Motor neuron (in vitro differentiated cells): Measurements from ENCODE around the gene CCDC12. TPM values are rescaled to one million over a fixed set of nuclear protein-coding genes. Genes with fewer than 3 reads are reported as not detected.
"Not testable (repeated sequence)": the region's sequence is repeated elsewhere in the genome, so short reads cannot be mapped to it uniquely, and the experiment has no call there.

ENCODE experiments used
- ATAC-seq, 8 experiments: fragments of 200-7000 bp; cut with Tn5 transposase; replicated peaks in 6 of 8; 2 replicates each; pipeline ENCODE4 v1.8.0; 2021; ENCODE audit warnings: mild to moderate bottlenecking in 8 of 8, moderate library complexity in 8 of 8
- H3K27ac ChIP-seq, 2 donors: fragments of 250-450 bp; sonication (Bioruptor Pico); 2 replicates each; pipeline ENCODE4 v1.9.0; 2021; ENCODE audit warnings: antibody characterized with exemption in 2 of 2, mild to moderate bottlenecking in 2 of 2, moderate library complexity in 1 of 2
- H3K4me1 ChIP-seq, 2 donors: fragments of 250-450 bp; sonication (Bioruptor Pico); replicated peaks in 1 of 2; 2 replicates each; pipeline ENCODE4 v1.6.1; 2021; ENCODE audit warnings: antibody characterized with exemption in 2 of 2, mild to moderate bottlenecking in 2 of 2, moderate library complexity in 1 of 2
- H3K4me3 ChIP-seq, 5 donors: fragments of 250-450 bp; sonication (Bioruptor Pico); 2 replicates each; pipeline ENCODE4 v1.9.0; 2021; ENCODE audit warnings: antibody characterized with exemption in 5 of 5, mild to moderate bottlenecking in 5 of 5, moderate library complexity in 4 of 5
- WGBS, 10 experiments: fragments of 450-650 bp; shearing (Covaris generic); methylation state at CpG; one replicate each; pipeline ENCODE4 v1.0.0; 2022; 5-methylcytosine and 5-hydroxymethylcytosine counted together
- in situ Hi-C, 9 experiments: fragments of 400-800 bp; cut with MboI; loops; one replicate each; pipeline ENCODE4 v1.15.0; 2021; ENCODE audit warnings: low sequenced_read_pairs in 9 of 9, low pct_unique_long_range_greater_than_20kb in 2 of 9; ENCODE audit not compliant: unreplicated experiment in 9 of 9
- total RNA-seq, 8 experiments: library from RNA; unstranded; fragments of 300-600 nt; gene quantifications; 2 replicates each; pipeline versions ENCODE4 v1.2.3 to v1.2.4, GENCODE V29; 2022

Gene CCDC12
- total RNA-seq, 8 experiments from 2014 or later, result 47.1 to 65.4 (median 53.0) TPM

GRCh38 chr3:46910914-46911313 lies 65.6 kb downstream of the CCDC12 start:
- WGBS, 10 experiments, result 60 to 100% (median 91%) methylated on average over 1 to 10 of the region's 10 CpGs
- not testable (repeated sequence) for H3K4me3 ChIP-seq, ATAC-seq, H3K27ac ChIP-seq, H3K4me1 ChIP-seq
- in situ Hi-C loops, result loop anchor here in 2 of 9 experiments (25.0 kb wide), 2 partner anchors 199 to 424 kb away; partner anchors contain the start of genes PRSS50 (in 2 of the 2), TMIE (in 2 of the 2) and RTP3 (in 1 of the 2)

- Histone ChIP-seq H3K4me1 (peaks cover 0 to 2% of the 10 kb centered on the region in 2 donors), H3K4me3 (no peak overlapping the region), H3K27ac (no peak overlapping the region)
- WGBS, 10 experiments, result 67 to 90% (median 80%) methylated on average over 1 to 2 of the region's 6 CpGs; no CpG with 5 or more reads in 6 of the 10 experiments
- in situ Hi-C loops, result loop anchor here in 2 of 9 experiments (25.0 kb wide), 2 partner anchors 198 to 423 kb away; partner anchors contain the start of genes PRSS50 (in 2 of the 2), TMIE (in 2 of the 2) and RTP3 (in 1 of the 2)
- no peak for ATAC-seq
Measured at GRCh38 chr3:46910166-46910760, 66.3 kb downstream of the CCDC12 start.

DNA sequence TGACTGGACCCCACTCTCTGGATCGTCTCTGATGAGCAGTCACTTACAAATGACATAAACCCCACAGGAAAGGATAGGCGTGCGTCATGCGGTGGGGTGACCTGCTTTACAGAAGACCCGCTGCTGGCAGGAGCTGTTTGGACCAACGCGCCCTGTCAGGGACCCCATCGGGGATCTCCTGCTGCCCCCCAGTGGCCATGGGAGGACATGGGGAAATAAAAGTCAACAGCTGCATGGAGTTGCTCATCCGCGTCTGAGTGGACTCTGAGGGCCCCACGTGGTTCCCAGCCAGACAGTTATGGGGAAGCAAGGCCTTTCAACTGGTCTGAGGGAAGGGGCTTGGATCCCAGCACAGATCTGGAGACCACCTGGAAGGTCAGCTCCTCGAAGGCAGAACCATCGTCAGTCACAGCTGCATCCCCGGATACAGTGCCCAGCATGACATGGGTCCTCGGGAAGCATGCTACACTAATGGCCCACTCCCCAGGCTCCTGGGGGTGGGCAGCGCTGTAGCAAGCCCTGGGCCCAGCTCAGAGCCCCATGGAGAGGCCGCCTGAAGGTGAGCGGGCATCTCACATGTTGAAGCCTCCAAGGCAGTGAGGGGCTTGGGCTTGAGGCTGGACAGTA lies 66.9 kb downstream of the CCDC12 start:
- peak; percentile 83 to 96 (median 93) for ATAC-seq
- Histone ChIP-seq H3K27ac (no peak overlapping the region), H3K4me3 (no peak overlapping the region), H3K4me1 (peaks cover 0 to 2% of the 10 kb centered on the region in 2 donors)
- 0 to 52% (median 3%) methylated on average over 1 to 4 of the region's 18 CpGs; no CpG with 5 or more reads in 4 of the 10 experiments for WGBS, 10 experiments
- in situ Hi-C loops, result loop anchor here in 2 of 9 experiments (25.0 kb wide), 2 partner anchors 197 to 422 kb away; partner anchors contain the start of genes PRSS50 (in 2 of the 2), TMIE (in 2 of the 2) and RTP3 (in 1 of the 2)

GRCh38 chr3:46908986-46909534 lies 67.5 kb downstream of the CCDC12 start:
- H3K27ac ChIP-seq, result no peak overlapping the region
- peaks cover 0 to 2% of the 10 kb centered on the region in 2 donors for H3K4me1 ChIP-seq
- peak in 3 of 8 experiments; percentile 26 to 35 (median 31) for ATAC-seq
- H3K4me3 ChIP-seq, result no peak overlapping the region
- no CpG with 5 or more reads among the region's 8 CpGs for WGBS, 10 experiments
- in situ Hi-C loops, result loop anchor here in 2 of 9 experiments (25.0 kb wide), 2 partner anchors 197 to 422 kb away; partner anchors contain the start of genes PRSS50 (in 2 of the 2), TMIE (in 2 of the 2) and RTP3 (in 1 of the 2)

- Histone ChIP-seq H3K4me1 (peaks cover 0 to 2% of the 10 kb centered on the region in 2 donors), H3K27ac (no peak overlapping the region), H3K4me3 (no peak overlapping the region)
- in situ Hi-C loops, result loop anchor here in 2 of 9 experiments (25.0 kb wide), 2 partner anchors 196 to 421 kb away; partner anchors contain the start of genes PRSS50 (in 2 of the 2), TMIE (in 2 of the 2) and RTP3 (in 1 of the 2)
- WGBS, 10 experiments, result 14 to 94% (median 60%) methylated on average over 1 to 9 of the region's 24 CpGs; no CpG with 5 or more reads in 4 of the 10 experiments
- ATAC-seq, result peak in 3 of 8 experiments; percentile 5 to 24 (median 11)
Measured at GRCh38 chr3:46908294-46908985, 68.1 kb downstream of the CCDC12 start.

- no peak overlapping the region for H3K4me3 ChIP-seq
- WGBS, 10 experiments, result 13 to 29% methylated on average over 1 of the region's 1 CpG; no CpG with 5 or more reads in 8 of the 10 experiments
- H3K27ac ChIP-seq, result no peak overlapping the region
- no peak for ATAC-seq
- H3K4me1 ChIP-seq, result peaks cover 0 to 2% of the 10 kb centered on the region in 2 donors
- in situ Hi-C loops, result loop anchor here in 2 of 9 experiments (25.0 kb wide), 2 partner anchors 196 to 421 kb away; partner anchors contain the start of genes PRSS50 (in 2 of the 2), TMIE (in 2 of the 2) and RTP3 (in 1 of the 2)
Measured at GRCh38 chr3:46907960-46908293, 68.6 kb downstream of the CCDC12 start.

DNA sequence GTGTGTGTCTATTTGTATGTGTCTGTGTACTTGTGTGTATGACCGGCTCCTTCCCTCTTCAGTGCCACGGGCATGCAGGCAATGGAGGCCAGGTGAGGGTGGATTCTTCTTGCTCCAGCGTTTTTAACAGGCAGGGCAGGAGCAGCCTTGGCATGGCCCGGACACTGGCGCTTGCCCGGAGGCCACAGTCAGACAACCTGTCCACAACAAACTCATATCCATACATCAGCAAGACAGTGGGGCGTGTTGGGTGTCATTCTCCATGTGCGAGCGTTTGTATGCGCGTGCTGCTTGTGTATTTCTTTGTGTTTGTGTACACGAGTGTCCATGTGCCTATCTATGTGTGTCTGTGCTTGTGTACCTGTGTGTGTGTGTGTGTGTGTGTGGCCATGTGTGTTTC lies 69.3 kb downstream of the CCDC12 start:
- in situ Hi-C loops, result loop anchor here in 2 of 9 experiments (25.0 kb wide), 2 partner anchors 195 to 420 kb away; partner anchors contain the start of genes PRSS50 (in 2 of the 2), TMIE (in 2 of the 2) and RTP3 (in 1 of the 2)
- no peak overlapping the region for H3K4me3 ChIP-seq
- WGBS, 10 experiments, result 20 to 84% (median 66%) methylated on average over 1 to 7 of the region's 12 CpGs; no CpG with 5 or more reads in 5 of the 10 experiments
- peaks cover 0 to 2% of the 10 kb centered on the region in 2 donors for H3K4me1 ChIP-seq
- H3K27ac ChIP-seq, result no peak overlapping the region
- ATAC-seq, result no peak

DNA sequence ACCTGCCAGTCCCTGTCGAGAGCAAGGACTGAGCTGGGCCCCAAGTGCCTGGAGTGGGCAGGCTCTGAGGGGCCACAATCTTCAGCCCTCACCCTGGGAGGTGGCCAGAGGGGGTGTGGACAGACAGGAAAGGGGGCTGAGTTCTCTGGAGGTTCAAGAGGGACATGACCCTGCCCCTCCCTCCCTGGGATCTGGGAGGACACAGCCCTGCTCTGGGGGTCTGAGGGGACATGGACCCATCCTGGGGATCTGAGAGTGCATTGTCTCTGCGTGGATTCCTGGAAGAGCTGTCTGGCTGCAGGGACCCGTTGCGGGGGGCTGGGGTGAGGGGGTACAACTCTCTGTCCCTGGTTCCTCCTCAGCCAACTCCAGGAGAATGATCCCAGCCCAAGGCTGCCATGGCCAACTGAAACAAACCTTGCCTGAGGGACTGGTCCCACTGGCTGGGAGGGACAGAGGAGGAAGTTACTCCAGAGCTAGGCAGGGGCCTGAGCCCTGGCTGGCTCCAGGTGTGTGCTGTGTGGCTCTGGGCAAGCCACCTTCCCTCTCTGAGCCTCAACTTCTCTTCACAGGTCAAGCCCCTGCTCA lies 70.0 kb downstream of the CCDC12 start:
- WGBS, 10 experiments, result 17 to 33% (median 33%) methylated on average over 1 of the region's 4 CpGs; no CpG with 5 or more reads in 7 of the 10 experiments
- Histone ChIP-seq H3K4me3 (no peak overlapping the region), H3K27ac (no peak overlapping the region), H3K4me1 (peaks cover 0 to 2% of the 10 kb centered on the region in 2 donors)
- in situ Hi-C loops, result loop anchor here in 2 of 9 experiments (25.0 kb wide), 2 partner anchors 194 to 419 kb away; partner anchors contain the start of genes PRSS50 (in 2 of the 2), TMIE (in 2 of the 2) and RTP3 (in 1 of the 2)
- ATAC-seq, result no peak

- in situ Hi-C loops, result loop anchor here in 2 of 9 experiments (25.0 kb wide), 2 partner anchors 194 to 419 kb away; partner anchors contain the start of genes PRSS50 (in 2 of the 2), TMIE (in 2 of the 2) and RTP3 (in 1 of the 2)
- H3K27ac ChIP-seq, result no peak overlapping the region
- whole genome bisulfite sequencing, 10 experiments, result 0 to 100% (median 73%) methylated on average over 1 to 5 of the region's 11 CpGs; no CpG with 5 or more reads in 4 of the 10 experiments
- no peak for ATAC-seq
- no peak overlapping the region for H3K4me3 ChIP-seq
- peaks cover 0 to 2% of the 10 kb centered on the region in 2 donors for H3K4me1 ChIP-seq
Measured at GRCh38 chr3:46905661-46906451, 70.7 kb downstream of the CCDC12 start.

DNA sequence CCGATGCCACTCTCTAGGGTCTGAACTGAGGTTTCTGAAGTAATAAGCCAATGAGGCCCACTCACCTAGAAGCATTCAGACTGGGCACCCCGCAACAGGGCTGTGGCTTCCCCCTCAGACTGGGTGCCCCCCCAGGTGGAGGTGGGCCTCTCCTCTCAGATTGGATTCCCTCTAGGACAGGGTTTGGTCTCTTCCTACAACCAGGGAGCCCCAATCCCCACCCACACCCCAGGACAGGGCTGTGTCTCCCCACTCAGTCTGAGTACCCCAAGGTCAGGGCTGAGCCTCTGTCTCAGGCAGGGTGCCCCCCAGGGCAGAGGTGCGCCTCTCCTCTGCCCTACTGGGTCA lies 71.4 kb downstream of the CCDC12 start:
- in situ Hi-C loops, result loop anchor here in 2 of 9 experiments (25.0 kb wide), 2 partner anchors 193 to 418 kb away; partner anchors contain the start of genes PRSS50 (in 2 of the 2), TMIE (in 2 of the 2) and RTP3 (in 1 of the 2)

More for the DNA sequence above, 71.4 kb downstream of the CCDC12 start:
- Histone ChIP-seq H3K4me1 (peaks cover 0 to 2% of the 10 kb centered on the region in 2 donors), H3K4me3 (no peak overlapping the region), H3K27ac (no peak overlapping the region)
- ATAC-seq, result no peak
- 83% methylated on average over 2 of the region's 3 CpGs; no CpG with 5 or more reads in 9 of the 10 experiments for WGBS, 10 experiments
